HEK293T (cell line): ENCODE data around the gene PCCB.

Experiments used
- ARNT ChIP-seq: fragments of 450-650 bp; IDR thresholded peaks from 2 replicates; pipeline ENCODE4 v1.6.1; 2017; ENCODE audit warnings: mild to moderate bottlenecking
- BHLHE40 ChIP-seq: fragments of 450-650 bp; IDR thresholded peaks from 2 replicates; pipeline ENCODE4 v1.6.1; 2016; ENCODE audit warnings: mild to moderate bottlenecking, moderate library complexity, borderline replicate concordance
- ELF4 ChIP-seq: fragments of 450-650 bp; IDR thresholded peaks from 2 replicates; pipeline ENCODE4 v1.6.1; 2017; ENCODE audit warnings: antibody characterized with exemption
- FOXA1 ChIP-seq: fragments of 450-650 bp; IDR thresholded peaks from 2 replicates; pipeline ENCODE4 v1.6.1; 2016; ENCODE audit warnings: mild to moderate bottlenecking
- FOXK2 ChIP-seq: fragments of 450-650 bp; IDR thresholded peaks from 2 replicates; pipeline ENCODE4 v1.6.1; 2016; ENCODE audit warnings: mild to moderate bottlenecking
- FOXM1 ChIP-seq: fragments of 450-650 bp; IDR thresholded peaks from 2 replicates; pipeline ENCODE4 v1.6.1; 2017; ENCODE audit warnings: mild to moderate bottlenecking, borderline replicate concordance
- L3MBTL2 ChIP-seq: fragments of 450-650 bp; conservative IDR thresholded peaks from 2 replicates; pipeline ENCODE4 v1.6.1; 2016; ENCODE audit warnings: mild to moderate bottlenecking
- LEF1 ChIP-seq: fragments of 450-650 bp; IDR thresholded peaks from 2 replicates; pipeline ENCODE4 v1.6.1; 2017; ENCODE audit warnings: mild to moderate bottlenecking, borderline replicate concordance
- NFRKB ChIP-seq: fragments of 450-650 bp; IDR thresholded peaks from 2 replicates; pipeline ENCODE4 v1.6.1; 2016; ENCODE audit warnings: mild to moderate bottlenecking, moderate library complexity
- SP1 ChIP-seq: fragments of 450-650 bp; IDR thresholded peaks from 2 replicates; pipeline ENCODE4 v1.6.1; 2017
- SUZ12 ChIP-seq: fragments of 450-650 bp; IDR thresholded peaks from 2 replicates; pipeline ENCODE4 v1.6.1; 2016; ENCODE audit warnings: mild to moderate bottlenecking
- TARDBP ChIP-seq: fragments of 450-650 bp; IDR thresholded peaks from 2 replicates; pipeline ENCODE4 v1.6.1; 2016
- ZNF384 ChIP-seq: fragments of 450-650 bp; IDR thresholded peaks from 2 replicates; pipeline ENCODE4 v1.6.1; 2016
- TF ChIP-seq, protein P1 (sequence below): fragments of 450-650 bp; IDR thresholded peaks from 2 replicates; pipeline ENCODE4 v1.6.1; 2016

GRCh38 chr3:136350132-136350531 is 100.0 kb downstream of the PCCB start:
- no peak for TF ChIP-seq L3MBTL2
- TF ChIP-seq ARNT = no peak
- TF ChIP-seq LEF1 = no peak
- no peak for TF ChIP-seq TARDBP
- TF ChIP-seq FOXK2 = no peak
- TF ChIP-seq FOXA1 = no peak
- TF ChIP-seq BHLHE40 = no peak
- no peak for TF ChIP-seq SUZ12
- no peak for TF ChIP-seq ELF4
- no peak for TF ChIP-seq FOXM1
- TF ChIP-seq SP1 = no peak
- TF ChIP-seq, protein P1, sequence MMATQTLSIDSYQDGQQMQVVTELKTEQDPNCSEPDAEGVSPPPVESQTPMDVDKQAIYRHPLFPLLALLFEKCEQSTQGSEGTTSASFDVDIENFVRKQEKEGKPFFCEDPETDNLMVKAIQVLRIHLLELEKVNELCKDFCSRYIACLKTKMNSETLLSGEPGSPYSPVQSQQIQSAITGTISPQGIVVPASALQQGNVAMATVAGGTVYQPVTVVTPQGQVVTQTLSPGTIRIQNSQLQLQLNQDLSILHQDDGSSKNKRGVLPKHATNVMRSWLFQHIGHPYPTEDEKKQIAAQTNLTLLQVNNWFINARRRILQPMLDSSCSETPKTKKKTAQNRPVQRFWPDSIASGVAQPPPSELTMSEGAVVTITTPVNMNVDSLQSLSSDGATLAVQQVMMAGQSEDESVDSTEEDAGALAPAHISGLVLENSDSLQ = no peak
- no peak for TF ChIP-seq NFRKB
- no peak for TF ChIP-seq ZNF384
